SKM-1 (cell line): Measurements from ENCODE around the gene RIN3.
"Not testable (repeated sequence)": the region's sequence is repeated elsewhere in the genome, so short reads cannot be mapped to it uniquely, and the experiment has no call there.

Experiments
- DNase-seq: peaks from one replicate; lab custom pipeline; 2025; ENCODE audit not compliant: unreplicated experiment; lab: John Stamatoyannopoulos, UW

The RIN3 gene

DNA sequence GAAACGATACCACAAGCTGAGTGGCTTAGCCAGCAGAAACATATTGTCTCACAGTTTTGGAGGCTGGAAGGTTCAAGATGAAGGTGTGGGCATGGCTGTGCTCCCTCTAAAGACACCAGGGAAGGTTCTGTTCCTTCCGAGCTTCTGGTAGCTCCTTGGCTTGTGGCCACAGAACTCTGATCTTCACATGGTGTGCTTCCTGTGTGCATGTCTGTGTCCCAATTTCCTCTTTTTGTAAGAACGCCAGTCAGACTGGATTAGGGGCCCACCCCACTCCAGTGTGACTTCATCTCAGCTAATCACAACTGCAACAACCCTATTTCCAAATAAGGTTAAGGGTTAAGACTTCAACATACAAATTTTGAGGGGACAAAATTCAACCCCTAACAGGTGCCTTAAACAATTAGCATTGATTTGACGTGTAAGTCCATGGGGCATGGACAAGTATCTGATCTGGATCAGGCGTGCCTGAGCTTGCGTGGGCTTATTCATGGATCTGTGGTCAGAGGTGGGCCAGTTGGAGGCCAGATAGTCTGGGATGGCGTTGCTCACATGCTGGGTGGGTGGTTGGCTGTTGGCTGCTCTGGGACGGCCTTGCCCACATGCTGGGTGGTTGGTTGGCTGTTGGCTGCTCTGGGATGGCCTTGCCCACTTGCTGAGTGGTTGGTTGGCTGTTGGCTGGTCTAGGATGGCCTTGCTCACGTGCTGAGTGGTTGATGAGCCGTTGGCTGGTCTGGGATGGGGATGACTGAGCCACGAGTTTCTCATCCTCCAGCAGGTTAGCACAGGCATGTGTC, 146.4 kb downstream of the RIN3 start:
- DNase-seq = peak; percentile 75

DNA sequence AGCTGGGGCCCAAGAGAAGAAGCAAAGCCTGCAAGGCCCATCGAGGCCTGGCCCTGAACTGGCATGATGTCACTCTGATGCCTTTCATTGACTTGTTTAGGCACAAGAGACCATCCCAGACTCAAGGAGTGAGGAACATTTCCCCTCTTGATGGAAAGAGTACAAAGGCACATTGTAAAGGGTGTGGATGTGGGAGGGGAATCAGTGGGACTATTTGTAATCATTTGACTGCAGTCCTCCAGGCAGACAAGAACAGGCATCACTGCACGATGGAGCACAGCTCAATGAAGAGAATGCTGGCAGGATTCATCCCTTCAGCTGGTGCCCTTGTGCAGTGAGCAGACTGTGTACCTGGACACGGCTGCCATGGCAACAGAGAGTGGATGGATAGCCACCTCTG, 147.0 kb downstream of the RIN3 start:
- no peak for DNase-seq

- DNase-seq = no peak
Measured at GRCh38 chr14:92663049-92663448, 149.5 kb downstream of the RIN3 start.

- DNase-seq = no peak
Measured at GRCh38 chr14:92665661-92666110, 152.1 kb downstream of the RIN3 start.

GRCh38 chr14:92666251-92666650, 152.7 kb downstream of the RIN3 start:
- DNase-seq = no peak

DNA sequence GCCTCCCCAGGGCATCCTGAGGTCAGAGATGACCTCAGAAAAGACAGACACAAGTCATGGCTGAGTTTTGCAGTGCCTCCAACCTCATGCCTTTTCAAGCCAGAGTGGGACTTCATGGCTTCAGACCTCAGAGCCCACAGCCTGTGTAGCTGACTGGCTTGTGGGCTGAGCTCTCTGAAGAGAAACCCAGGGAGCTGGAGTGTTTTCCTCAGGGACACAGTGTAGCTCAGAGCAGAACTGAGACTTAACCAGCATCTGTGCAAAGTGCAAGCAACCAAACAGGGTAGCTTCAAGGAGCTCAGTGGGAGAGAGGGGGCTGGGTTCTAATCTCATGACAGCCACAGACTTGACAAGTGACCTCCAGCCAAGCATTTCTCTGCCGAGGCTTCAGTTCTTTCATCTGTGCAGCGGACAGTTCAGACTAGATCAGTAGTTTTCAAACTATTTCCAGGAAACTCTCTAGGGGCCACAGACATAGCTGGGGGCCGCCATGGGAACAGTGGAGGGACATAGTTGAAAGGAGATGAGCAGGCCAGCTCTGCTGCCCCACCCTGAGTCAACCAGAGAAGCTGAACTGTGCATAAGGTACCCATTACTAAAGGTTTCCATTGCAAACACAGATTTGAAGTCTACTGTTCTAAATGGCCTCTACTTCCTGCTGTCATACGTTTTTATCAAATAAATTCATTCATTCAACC, 154.8 kb downstream of the RIN3 start:
- no peak for DNase-seq

- DNase-seq = no peak
Measured at GRCh38 chr14:92670160-92670559, 156.6 kb downstream of the RIN3 start.

DNA sequence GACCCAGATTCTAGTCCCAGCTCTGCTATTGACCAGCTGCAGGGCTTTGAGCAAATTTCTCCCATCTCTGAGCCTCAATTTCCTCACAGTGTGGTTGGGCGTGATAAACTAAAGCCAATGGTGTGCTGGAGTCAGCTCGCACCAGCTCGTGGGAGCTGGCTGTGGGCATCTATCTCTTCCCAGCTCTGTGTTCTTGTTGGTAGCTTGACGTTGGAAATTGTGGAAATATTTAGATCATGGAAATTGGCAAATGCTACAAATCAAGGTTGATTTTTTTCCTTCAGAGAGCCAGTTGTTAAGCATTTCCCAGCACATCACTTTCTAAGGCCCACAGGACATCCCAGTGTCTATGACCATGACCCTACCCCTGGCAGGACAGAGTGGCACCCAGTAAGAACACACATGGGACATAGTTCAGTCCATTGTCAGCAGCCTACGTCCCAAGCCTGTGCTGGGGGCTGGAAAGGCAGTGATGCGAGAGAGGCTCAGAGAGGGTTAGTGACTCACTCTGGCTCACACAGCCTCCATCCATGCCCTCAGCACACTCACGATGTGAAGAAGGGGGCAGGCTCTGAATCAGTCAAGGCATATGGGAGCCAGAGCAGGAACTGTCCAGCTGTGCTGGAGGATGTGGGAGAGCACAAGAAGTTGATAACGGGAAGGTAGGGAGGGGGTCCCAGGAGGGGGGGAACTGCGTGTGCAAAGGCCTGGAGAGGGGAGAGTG, 157.2 kb downstream of the RIN3 start:
- no peak for DNase-seq

GRCh38 chr14:92673601-92674150, 160.1 kb downstream of the RIN3 start:
- DNase-seq = no peak

DNA sequence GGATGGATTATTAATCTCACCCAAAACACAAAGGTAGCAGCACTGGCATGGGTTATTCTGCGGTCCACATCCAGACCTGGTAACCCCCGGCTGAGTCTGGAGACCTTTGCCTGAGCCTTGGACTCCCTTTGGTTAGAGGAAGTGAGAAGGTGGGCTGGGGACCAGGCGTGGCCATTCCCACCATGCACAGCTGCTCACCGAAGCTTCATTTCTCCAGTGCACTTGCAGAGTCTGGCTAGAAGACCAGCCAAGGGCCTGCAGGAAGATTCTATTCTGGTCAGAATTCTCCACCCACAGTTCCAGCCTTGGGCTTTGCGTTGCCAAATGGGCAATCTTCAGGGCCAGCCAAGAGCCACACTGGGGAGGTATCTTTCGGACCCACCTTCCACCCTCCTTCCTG, 161.8 kb downstream of the RIN3 start:
- DNase-seq = no peak

DNA sequence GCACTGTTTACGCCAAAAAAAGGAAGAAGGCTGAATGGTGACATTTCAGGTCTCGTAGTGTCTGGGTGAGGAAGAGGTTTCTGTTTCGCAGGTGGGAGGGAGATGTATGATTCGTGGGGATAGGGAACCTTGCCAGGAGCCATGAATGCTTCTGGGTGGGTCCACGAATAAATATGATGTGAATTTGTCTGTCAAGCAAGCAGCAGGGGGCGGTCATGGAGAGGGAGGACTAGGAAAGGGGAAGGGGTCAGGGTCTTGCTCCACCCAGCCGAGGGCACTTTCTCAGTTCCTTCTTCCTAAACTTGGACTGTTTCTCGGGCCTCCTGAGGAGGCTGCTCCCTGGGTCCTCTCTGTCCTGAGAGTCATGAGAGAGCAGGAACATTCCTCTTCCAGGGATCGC, 162.4 kb downstream of the RIN3 start:
- peak; percentile 31 for DNase-seq

- DNase-seq = no peak
Measured at GRCh38 chr14:92676403-92677086, 163.0 kb downstream of the RIN3 start.

GRCh38 chr14:92677087-92677668, 163.6 kb downstream of the RIN3 start:
- DNase-seq = peak; percentile 8

GRCh38 chr14:92677955-92678354, 164.4 kb downstream of the RIN3 start:
- DNase-seq = no peak

DNA sequence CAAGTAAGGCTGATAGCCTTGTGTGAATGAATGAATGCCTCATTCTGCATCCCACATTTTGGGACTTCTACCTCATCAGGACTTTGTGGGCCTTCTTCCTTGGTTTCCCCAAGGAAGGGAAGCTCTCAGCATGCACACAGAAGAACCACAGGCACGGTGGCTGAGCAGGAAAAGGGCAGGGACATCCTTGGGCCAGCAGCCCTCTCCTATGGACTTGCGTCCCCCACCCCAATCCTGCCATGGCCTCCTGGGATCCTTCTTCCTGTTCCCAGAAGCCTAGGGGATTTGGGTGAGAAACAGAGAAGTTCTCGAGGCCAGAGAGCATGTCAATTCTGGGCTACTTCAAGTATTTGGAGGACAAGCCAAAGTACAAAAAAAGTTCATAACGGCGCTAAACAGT, 165.2 kb downstream of the RIN3 start:
- no peak for DNase-seq

- no peak for DNase-seq
Measured at GRCh38 chr14:92679246-92679645, 165.7 kb downstream of the RIN3 start.

GRCh38 chr14:92680330-92680729, 166.7 kb downstream of the RIN3 start:
- not testable (repeated sequence) for DNase-seq

- peak; percentile 11 for DNase-seq
Measured at GRCh38 chr14:92680781-92681650, 167.4 kb downstream of the RIN3 start.

DNA sequence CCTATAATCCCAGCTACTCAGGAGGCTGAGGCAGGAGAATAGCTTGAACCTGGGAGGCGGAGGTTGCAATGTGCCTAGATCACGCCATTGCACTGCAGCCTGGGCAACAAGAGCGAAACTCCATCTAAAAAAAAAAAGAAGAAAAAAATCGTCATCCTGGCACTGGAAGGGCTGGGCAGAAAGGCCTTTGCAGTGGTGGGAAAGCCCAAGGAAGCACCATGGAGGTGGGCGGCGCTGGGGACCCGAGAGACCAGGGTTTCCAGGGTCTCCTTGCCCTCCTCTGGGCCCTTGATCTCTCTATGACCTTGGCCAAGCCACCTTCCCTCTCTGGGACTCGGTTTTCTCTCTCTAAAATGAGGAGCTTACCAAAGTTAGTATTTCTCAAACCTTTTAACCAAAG, 169.5 kb downstream of the RIN3 start:
- DNase-seq = no peak
